Measurements from ENCODE around the gene HSPE1.
"Not testable (repeated sequence)": the region's sequence is repeated elsewhere in the genome, so short reads cannot be mapped to it uniquely, and the experiment has no call there.

HSPE1 gene

GRCh38 chr2:197539734-197540133 lies 39.6 kb downstream of the HSPE1 start:
- TF ChIP-seq CTCF (conservative IDR thresholded peaks at IDR 0.05; ENCODE audit: low read depth, low read length), result no peak
- DNase-seq (ENCODE audit: low read depth), result no peak
- H3K4me3 ChIP-seq (ENCODE audit: low read length), result no peak overlapping the region

GRCh38 chr2:197543206-197543605 lies 43.0 kb downstream of the HSPE1 start:
- TF ChIP-seq CTCF (conservative IDR thresholded peaks at IDR 0.05; ENCODE audit: low read depth, low read length), result no peak
- H3K4me3 ChIP-seq (ENCODE audit: low read length), result no peak overlapping the region
- no peak for DNase-seq (ENCODE audit: low read depth)

- H3K4me3 ChIP-seq (ENCODE audit: low read length), result no peak overlapping the region
- TF ChIP-seq CTCF (conservative IDR thresholded peaks at IDR 0.05; ENCODE audit: low read depth, low read length), result no peak
- no peak for DNase-seq (ENCODE audit: low read depth)
These were observed 47.2 kb downstream of the HSPE1 start for GRCh38 chr2:197547163-197547900.

GRCh38 chr2:197548582-197548981 lies 48.4 kb downstream of the HSPE1 start:
- no peak for TF ChIP-seq CTCF (conservative IDR thresholded peaks at IDR 0.05; ENCODE audit: low read depth, low read length)
- no peak overlapping the region for H3K4me3 ChIP-seq (ENCODE audit: low read length)

GRCh38 chr2:197551260-197551659 lies 51.1 kb downstream of the HSPE1 start:
- not testable (repeated sequence) for H3K4me3 ChIP-seq (ENCODE audit: low read length); DNase-seq (ENCODE audit: low read depth)

More at GRCh38 chr2:197548582-197548981, 48.4 kb downstream of the HSPE1 start:
- DNase-seq (ENCODE audit: low read depth), result no peak

Data from retinal pigment epithelial cell (primary cell).